CD1c-positive myeloid dendritic cell (primary cell): ENCODE data around the gene AK8.

Experiments
- DNase-seq: peaks from one replicate; pipeline ENCODE4 v3.0.0-alpha.2; 2016; ENCODE audit errors: extremely low spot score

AK8 gene

GRCh38 chr9:132877824-132878694 is at the start of gene AK8:
AK8 (minus strand) TSS chr9:132878284; CDS start chr9:132878255, 29 bp downstream.
- peak; percentile 88 for DNase-seq

GRCh38 chr9:132927704-132928103 is 49.6 kb upstream of the AK8 start:
- DNase-seq = no peak

- DNase-seq = no peak
Measured at GRCh38 chr9:132923346-132923902, 45.3 kb upstream of the AK8 start.

GRCh38 chr9:132919614-132920268 is 41.7 kb upstream of the AK8 start:
- no peak for DNase-seq

- DNase-seq = no peak
Measured at GRCh38 chr9:132914924-132915323, 36.8 kb upstream of the AK8 start.

- no peak for DNase-seq
Measured at GRCh38 chr9:132912131-132912530, 34.0 kb upstream of the AK8 start.

GRCh38 chr9:132910376-132910775 is 32.3 kb upstream of the AK8 start:
- no peak for DNase-seq

- DNase-seq = no peak
Measured at GRCh38 chr9:132909311-132909710, 31.2 kb upstream of the AK8 start.

GRCh38 chr9:132908635-132909034 is 30.6 kb upstream of the AK8 start:
- DNase-seq = no peak

GRCh38 chr9:132905726-132906125 is 27.6 kb upstream of the AK8 start:
- no peak for DNase-seq

- no peak for DNase-seq
Measured at GRCh38 chr9:132903574-132904492, 25.7 kb upstream of the AK8 start.

- DNase-seq = peak; percentile 90
Measured at GRCh38 chr9:132901858-132902831, 24.1 kb upstream of the AK8 start.

GRCh38 chr9:132898051-132898450 is 20.0 kb upstream of the AK8 start:
- DNase-seq = no peak

GRCh38 chr9:132896906-132897305 is 18.8 kb upstream of the AK8 start:
- no peak for DNase-seq

GRCh38 chr9:132896264-132896663 is 18.2 kb upstream of the AK8 start:
- no peak for DNase-seq

- DNase-seq = no peak
Measured at GRCh38 chr9:132894862-132895835, 17.1 kb upstream of the AK8 start.

GRCh38 chr9:132894346-132894745 is 16.3 kb upstream of the AK8 start:
- no peak for DNase-seq

- DNase-seq = no peak
Measured at GRCh38 chr9:132892400-132892799, 14.3 kb upstream of the AK8 start.

- no peak for DNase-seq
Measured at GRCh38 chr9:132888151-132888550, 10.1 kb upstream of the AK8 start.
